ENCODE data around the gene GPR78.

DNA sequence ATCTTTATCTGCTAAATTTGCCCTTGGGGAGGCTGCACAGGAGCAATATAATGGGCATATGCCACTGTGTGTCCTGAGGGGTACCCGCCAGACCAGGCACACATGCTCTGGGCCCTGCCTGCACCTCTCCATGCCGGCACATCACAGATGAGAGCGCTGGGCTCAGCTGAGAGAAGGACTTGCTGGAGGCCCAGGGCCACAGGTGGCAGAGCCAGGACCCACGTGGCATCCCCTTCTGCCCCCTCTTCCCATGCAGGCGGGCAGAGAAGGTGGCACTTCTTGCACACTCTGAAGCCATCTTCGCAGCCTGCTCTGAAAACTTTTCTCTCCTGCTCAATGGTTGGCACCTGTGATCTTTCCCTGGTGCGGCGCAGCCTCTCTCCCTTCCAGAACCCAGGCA, 32.5 kb downstream of the GPR78 start:
- TF ChIP-seq ZNF707 (tag by site-specific recombination; IDR thresholded peaks at IDR 0.05) (no peak), ZNF138 (tag by site-specific recombination; IDR thresholded peaks at IDR 0.05; ENCODE audit: borderline replicate concordance) (no peak)
- TF ChIP-seq, protein P1, sequence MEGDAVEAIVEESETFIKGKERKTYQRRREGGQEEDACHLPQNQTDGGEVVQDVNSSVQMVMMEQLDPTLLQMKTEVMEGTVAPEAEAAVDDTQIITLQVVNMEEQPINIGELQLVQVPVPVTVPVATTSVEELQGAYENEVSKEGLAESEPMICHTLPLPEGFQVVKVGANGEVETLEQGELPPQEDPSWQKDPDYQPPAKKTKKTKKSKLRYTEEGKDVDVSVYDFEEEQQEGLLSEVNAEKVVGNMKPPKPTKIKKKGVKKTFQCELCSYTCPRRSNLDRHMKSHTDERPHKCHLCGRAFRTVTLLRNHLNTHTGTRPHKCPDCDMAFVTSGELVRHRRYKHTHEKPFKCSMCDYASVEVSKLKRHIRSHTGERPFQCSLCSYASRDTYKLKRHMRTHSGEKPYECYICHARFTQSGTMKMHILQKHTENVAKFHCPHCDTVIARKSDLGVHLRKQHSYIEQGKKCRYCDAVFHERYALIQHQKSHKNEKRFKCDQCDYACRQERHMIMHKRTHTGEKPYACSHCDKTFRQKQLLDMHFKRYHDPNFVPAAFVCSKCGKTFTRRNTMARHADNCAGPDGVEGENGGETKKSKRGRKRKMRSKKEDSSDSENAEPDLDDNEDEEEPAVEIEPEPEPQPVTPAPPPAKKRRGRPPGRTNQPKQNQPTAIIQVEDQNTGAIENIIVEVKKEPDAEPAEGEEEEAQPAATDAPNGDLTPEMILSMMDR (tag by site-specific recombination; IDR thresholded peaks at IDR 0.05): no peak

All from HEK293 (cell line).